ENCODE data around the gene ATG5.

- TF ChIP-seq CTCF (IDR thresholded peaks at IDR 0.05) (no peak), POLR2A (IDR thresholded peaks at IDR 0.05) (no peak)
Measured at GRCh38 chr6:106138151-106138550, 187.4 kb downstream of the ATG5 start.
